AG04450 (cell line): ENCODE results near the gene DPF1. TPM values are rescaled to one million over a fixed set of nuclear protein-coding genes. Genes with fewer than 3 reads are reported as not detected.

Experiments
- CTCF ChIA-PET: fragments of 300-600, 350-600 bp; formaldehyde crosslinking; extraction: SDS; loops from one replicate; lab custom pipeline; 2022; ENCODE audit warnings: antibody characterized with exemption, inconsistent platforms; lab: Charles Lee
- POLR2A ChIA-PET: fragments of 350-600 bp; formaldehyde crosslinking; extraction: SDS; loops from one replicate; lab custom pipeline; 2021; ENCODE audit warnings: antibody characterized with exemption, inconsistent platforms; lab: Yijun Ruan, JAX
- DNase-seq: peaks from one replicate; pipeline ENCODE4 v3.0.0-alpha.2; 2011; ENCODE audit warnings: low read depth, low spot score
- H3K27ac ChIP-seq: one replicate; pipeline ENCODE4 v1.5.1; 2012; ENCODE audit warnings: low read depth, low read length, control low read depth
- H3K27me3 ChIP-seq: one replicate; pipeline ENCODE4 v1.6.0; 2012; ENCODE audit warnings: low read length; ENCODE audit not compliant: control insufficient read depth, insufficient read depth
- H3K4me3 ChIP-seq: 2 replicates; pipeline ENCODE4 v1.5.1; 2011; ENCODE audit warnings: mild to moderate bottlenecking, low read depth, low read length, control low read depth
- H3K9me3 ChIP-seq: 2 replicates; pipeline ENCODE4 v1.5.1; 2012; ENCODE audit warnings: low read length; ENCODE audit not compliant: control insufficient read depth, insufficient read depth
- CTCF ChIP-seq: IDR thresholded peaks from 2 replicates; pipeline ENCODE4 v1.5.1; 2011; ENCODE audit warnings: low read depth, low read length, control low read depth, inconsistent platforms
- polyA plus RNA-seq: library from polyadenylated mRNA; depleted of rRNA; stranded (reverse); fragments of >200 nt; gene quantifications from 2 replicates; pipeline ENCODE4 v1.2.3, GENCODE V29; 2011

DPF1 gene
- polyA plus RNA-seq, 1 experiment = 1.4 TPM

- DNase-seq = no peak
- ChIA-PET POLR2A (no interaction called here), CTCF (no interaction called here)
- Histone ChIP-seq H3K27me3 (no peaks in the 10 kb centered on the region), H3K27ac (no peak overlapping the region), H3K9me3 (peaks cover 3% of the 10 kb centered on the region), H3K4me3 (no peak overlapping the region)
- TF ChIP-seq CTCF = no peak
These were observed 38.5 kb downstream of the DPF1 start for GRCh38 chr19:38185562-38185961.

- Histone ChIP-seq H3K4me3 (no peak overlapping the region), H3K9me3 (peaks cover 10% of the 10 kb centered on the region), H3K27me3 (no peaks in the 10 kb centered on the region), H3K27ac (no peak overlapping the region)
- TF ChIP-seq CTCF = no peak
- DNase-seq = no peak
- ChIA-PET CTCF (no interaction called here), POLR2A (no interaction called here)
These were observed 39.2 kb downstream of the DPF1 start for GRCh38 chr19:38184815-38185214.

GRCh38 chr19:38183251-38183897, 40.6 kb downstream of the DPF1 start:
- POLR2A ChIA-PET = interaction anchor here (0.9 to 1.0 kb wide), 3 partner anchors 10 to 41 kb away, joined by 3 read pairs; no protein-coding TSS in a partner anchor
- peak overlapping the region; percentile 31 for H3K27ac ChIP-seq
- TF ChIP-seq CTCF = no peak

GRCh38 chr19:38182536-38183210, 41.3 kb downstream of the DPF1 start:
- H3K27me3 ChIP-seq = no peaks in the 10 kb centered on the region
- CTCF ChIA-PET = interaction anchor here (0.9 to 1.5 kb wide), 2 partner anchors 281 kb away, joined by 4 read pairs; no protein-coding TSS in a partner anchor
- H3K4me3 ChIP-seq = no peak overlapping the region
- H3K27ac ChIP-seq = no peak overlapping the region
- H3K9me3 ChIP-seq = peaks cover 12% of the 10 kb centered on the region
- POLR2A ChIA-PET = interaction anchor here (1.0 kb wide), 1 partner anchor 9 kb away, joined by 3 read pairs; no protein-coding TSS in a partner anchor
- no peak for DNase-seq
- TF ChIP-seq CTCF = no peak

More at GRCh38 chr19:38183251-38183897, 40.6 kb downstream of the DPF1 start:
- no peak for DNase-seq
- Histone ChIP-seq H3K4me3 (peak overlapping the region; percentile 47), H3K27me3 (no peaks in the 10 kb centered on the region), H3K9me3 (peaks cover 12% of the 10 kb centered on the region)
- CTCF ChIA-PET = interaction anchor here (1.1 to 1.5 kb wide), 3 partner anchors 61 to 284 kb away, joined by 3 to 4 read pairs (median 3); no protein-coding TSS in a partner anchor

- no peaks in the 10 kb centered on the region for H3K27me3 ChIP-seq
- no peak for TF ChIP-seq CTCF
- no peak overlapping the region for H3K27ac ChIP-seq
- DNase-seq = no peak
- ChIA-PET CTCF (no interaction called here), POLR2A (interaction anchor here (0.7 kb wide), 1 partner anchor 114 kb away, joined by 3 read pairs; no protein-coding TSS in a partner anchor)
- H3K4me3 ChIP-seq = no peak overlapping the region
- H3K9me3 ChIP-seq = peaks cover 12% of the 10 kb centered on the region
These were observed 44.0 kb downstream of the DPF1 start for GRCh38 chr19:38180071-38180470.
